DND-41 (cell line): ENCODE results near the gene SLC35A5.

Experiments
- CTCF ChIP-seq: IDR thresholded peaks from 2 replicates; pipeline ENCODE4 v1.5.1; 2012; ENCODE audit warnings: borderline replicate concordance, low read length, moderate library complexity, mild to moderate bottlenecking; ENCODE audit not compliant: poor library complexity, severe bottlenecking; ENCODE audit errors: extremely low read depth
- EZH2 ChIP-seq: IDR thresholded peaks from 3 replicates; pipeline ENCODE4 v1.6.1; 2012; ENCODE audit warnings: borderline replicate concordance, low read depth, mild to moderate bottlenecking, moderate library complexity, low read length, inconsistent platforms; ENCODE audit not compliant: severe bottlenecking

DNA sequence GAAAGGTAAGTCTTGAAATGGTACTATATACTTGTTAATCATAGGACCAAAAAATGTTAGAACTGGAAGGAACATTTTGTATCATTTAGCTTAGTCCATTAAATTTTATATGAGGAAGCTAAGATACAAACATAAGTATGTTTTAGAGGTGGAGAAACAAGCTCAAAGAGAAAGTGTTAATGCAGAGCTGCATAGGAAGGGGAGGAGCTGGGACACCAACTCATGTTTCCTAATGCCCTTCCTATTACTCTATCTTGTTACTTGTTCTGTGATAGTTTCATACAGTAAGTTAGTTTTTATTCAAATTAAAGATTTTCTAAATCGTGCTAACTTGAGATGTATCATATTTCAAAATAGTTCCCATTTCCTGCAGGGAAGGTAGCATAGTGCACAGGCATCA is 7.4 kb downstream of the SLC35A5 start:
- no peak for TF ChIP-seq CTCF
- TF ChIP-seq EZH2 = no peak
